Inflammatory macrophage treated with lipopolysaccharide for 1 hour (primary cell): ENCODE measurements around the gene DOK5.
A peak's percentile ranks its signal among the peaks of the same experiment; 100 is the strongest.

Experiments used
- DNase-seq, 2 donors: peaks; one replicate each; pipeline ENCODE4 v3.0.0-alpha.2; 2020 to 2022

Gene DOK5

GRCh38 chr20:54650052-54650719 lies 174.8 kb downstream of the DOK5 start:
- DNase-seq, result no peak

GRCh38 chr20:54651252-54651651 lies 175.9 kb downstream of the DOK5 start:
- no peak for DNase-seq

GRCh38 chr20:54654450-54654849 lies 179.1 kb downstream of the DOK5 start:
- no peak for DNase-seq

- no peak for DNase-seq
These were observed 182.0 kb downstream of the DOK5 start for GRCh38 chr20:54657268-54657826.

GRCh38 chr20:54658525-54658924 lies 183.1 kb downstream of the DOK5 start:
- no peak for DNase-seq

- DNase-seq, result no peak
These were observed 185.9 kb downstream of the DOK5 start for GRCh38 chr20:54661265-54661664.

GRCh38 chr20:54661880-54662465 lies 186.6 kb downstream of the DOK5 start:
- DNase-seq, result no peak

- DNase-seq, result no peak
These were observed 190.4 kb downstream of the DOK5 start for GRCh38 chr20:54665812-54666211.

- DNase-seq, result peak in 1 of 2 donors; percentile 16
These were observed 193.1 kb downstream of the DOK5 start for GRCh38 chr20:54668271-54669039.

- DNase-seq, result no peak
These were observed 193.6 kb downstream of the DOK5 start for GRCh38 chr20:54669040-54669363.

- DNase-seq, result no peak
These were observed 202.9 kb downstream of the DOK5 start for GRCh38 chr20:54678253-54678652.

GRCh38 chr20:54680439-54680838 lies 205.0 kb downstream of the DOK5 start:
- DNase-seq, result no peak

GRCh38 chr20:54680872-54681619 lies 205.7 kb downstream of the DOK5 start:
- peak in 1 of 2 donors; percentile 12 for DNase-seq

GRCh38 chr20:54681869-54682268 lies 206.5 kb downstream of the DOK5 start:
- DNase-seq, result no peak

- DNase-seq, result no peak
These were observed 213.1 kb downstream of the DOK5 start for GRCh38 chr20:54688476-54688875.

- DNase-seq, result no peak
These were observed 214.9 kb downstream of the DOK5 start for GRCh38 chr20:54690323-54690722.

- no peak for DNase-seq
These were observed 215.9 kb downstream of the DOK5 start for GRCh38 chr20:54691327-54691726.

GRCh38 chr20:54692168-54692887 lies 216.9 kb downstream of the DOK5 start:
- no peak for DNase-seq

- no peak for DNase-seq
These were observed 219.1 kb downstream of the DOK5 start for GRCh38 chr20:54694516-54694915.

GRCh38 chr20:54698373-54698772 lies 223.0 kb downstream of the DOK5 start:
- no peak for DNase-seq
